Smooth muscle cell (in vitro differentiated cells): Measurements from ENCODE around the gene NTM. TPM values are rescaled to one million over a fixed set of nuclear protein-coding genes. Genes with fewer than 3 reads are reported as not detected.

Experiments
- DNase-seq: peaks from one replicate; lab custom pipeline; 2025; ENCODE audit not compliant: unreplicated experiment; lab: John Stamatoyannopoulos, UW
- H2AFZ ChIP-seq: fragments of 200-600 bp; sonication (generic); 2 replicates; pipeline ENCODE4 v1.6.0; 2016; ENCODE audit warnings: antibody characterized with exemption, low read depth, mild to moderate bottlenecking
- H3F3A ChIP-seq: fragments of 200-600 bp; sonication (generic); 2 replicates; pipeline ENCODE4 v1.6.0; 2017; ENCODE audit warnings: antibody characterized with exemption, low read depth
- H3K27ac ChIP-seq: fragments of 200-600 bp; sonication (generic); 2 replicates; pipeline ENCODE4 v1.5.1; 2016; ENCODE audit warnings: low read depth, mild to moderate bottlenecking
- H3K27me3 ChIP-seq: fragments of 200-600 bp; sonication (generic); 2 replicates; pipeline ENCODE4 v1.6.1; 2016; ENCODE audit warnings: low read depth, mild to moderate bottlenecking
- H3K36me3 ChIP-seq: fragments of 200-600 bp; sonication (generic); 2 replicates; pipeline ENCODE4 v1.5.1; 2016; ENCODE audit warnings: low read depth
- H3K4me1 ChIP-seq: fragments of 200-600 bp; sonication (generic); 2 replicates; pipeline ENCODE4 v1.5.1; 2016; ENCODE audit warnings: low read depth
- H3K4me2 ChIP-seq: fragments of 200-600 bp; sonication (generic); 2 replicates; pipeline ENCODE4 v1.6.0; 2016; ENCODE audit warnings: mild to moderate bottlenecking
- H3K4me3 ChIP-seq: fragments of 200-600 bp; sonication (generic); 2 replicates; pipeline ENCODE4 v1.5.1; 2016; ENCODE audit warnings: mild to moderate bottlenecking
- H3K79me2 ChIP-seq: fragments of 200-600 bp; sonication (generic); 2 replicates; pipeline ENCODE4 v1.6.0; 2016; ENCODE audit warnings: low read depth, mild to moderate bottlenecking
- H3K9ac ChIP-seq: fragments of 200-600 bp; sonication (generic); 2 replicates; pipeline ENCODE4 v1.6.0; 2016; ENCODE audit warnings: low read depth
- H3K9me3 ChIP-seq: fragments of 200-600 bp; sonication (generic); replicated peaks from 2 replicates; pipeline ENCODE4 v1.5.1; 2016; ENCODE audit warnings: low read depth
- H4K20me1 ChIP-seq: fragments of 200-600 bp; sonication (generic); 2 replicates; pipeline ENCODE4 v1.6.0; 2016; ENCODE audit warnings: low read depth
- CTCF ChIP-seq: fragments of 200-600 bp; sonication (generic); IDR thresholded peaks from 2 replicates; pipeline ENCODE4 v1.5.1; 2017; ENCODE audit warnings: borderline replicate concordance, mild to moderate bottlenecking, antibody characterized with exemption; ENCODE audit not compliant: insufficient read depth, poor library complexity, severe bottlenecking
- WGBS: methylation state at CpG from one replicate; pipeline ENCODE4 v1.1.7; 2016; ENCODE audit warnings: low lambda C conversion rate; 5-methylcytosine and 5-hydroxymethylcytosine counted together
- polyA plus RNA-seq: library from polyadenylated mRNA; unstranded; fragments of >200 nt; fragmentation: Nextera tagmentation; extraction: Ambion mirVana; gene quantifications from 2 replicates; pipeline ENCODE4 v1.2.1, GENCODE V29; 2016
- total RNA-seq: library from RNA; depleted of rRNA; stranded (reverse); fragments of >200 nt; gene quantifications from 2 replicates; pipeline ENCODE4 v1.2.3, GENCODE V29; 2014

The NTM gene
- total and polyA plus RNA-seq, 2 experiments from 2014 or later = 68.9 to 123 TPM

GRCh38 chr11:131942878-131943277, 572.5 kb downstream of the NTM start:
- H3K4me2 ChIP-seq = no peak overlapping the region

GRCh38 chr11:131943295-131943694, 572.9 kb downstream of the NTM start:
- Histone ChIP-seq H3K4me3 (no peak overlapping the region), H3K4me2 (no peak overlapping the region), H3F3A (no peaks in the 10 kb centered on the region), H3K9ac (no peak overlapping the region), H3K36me3 (no peaks in the 10 kb centered on the region), H3K9me3 (no peaks in the 10 kb centered on the region), H3K27me3 (peaks cover 34% of the 10 kb centered on the region), H4K20me1 (peaks cover 28% of the 10 kb centered on the region), H3K27ac (no peak overlapping the region), H3K79me2 (no peaks in the 10 kb centered on the region), H3K4me1 (no peaks in the 10 kb centered on the region), H2AFZ (no peak overlapping the region)
- 92% methylated on average over 6 of the region's 6 CpGs for WGBS
- DNase-seq = no peak
- TF ChIP-seq CTCF = no peak

More at GRCh38 chr11:131942878-131943277, 572.5 kb downstream of the NTM start:
- 76% methylated on average over 7 of the region's 7 CpGs for WGBS
- Histone ChIP-seq H2AFZ (no peak overlapping the region), H3K9ac (no peak overlapping the region), H3K9me3 (no peaks in the 10 kb centered on the region), H3K36me3 (no peaks in the 10 kb centered on the region), H3F3A (no peaks in the 10 kb centered on the region), H3K27ac (no peak overlapping the region), H3K4me3 (no peak overlapping the region), H3K79me2 (no peaks in the 10 kb centered on the region), H3K4me1 (no peaks in the 10 kb centered on the region), H3K27me3 (peaks cover 34% of the 10 kb centered on the region), H4K20me1 (peaks cover 33% of the 10 kb centered on the region)
- TF ChIP-seq CTCF = no peak
- no peak for DNase-seq

- H3K9me3 ChIP-seq = no peaks in the 10 kb centered on the region
- peaks cover 31% of the 10 kb centered on the region for H3K27me3 ChIP-seq
- no peaks in the 10 kb centered on the region for H3F3A ChIP-seq
- TF ChIP-seq CTCF = no peak
- no peak overlapping the region for H3K4me3 ChIP-seq
- no peak for DNase-seq
- no peak overlapping the region for H3K27ac ChIP-seq
- WGBS = 83% methylated on average over 6 of the region's 6 CpGs
- no peak overlapping the region for H3K9ac ChIP-seq
- H3K4me2 ChIP-seq = no peak overlapping the region
- no peak overlapping the region for H2AFZ ChIP-seq
- no peaks in the 10 kb centered on the region for H3K79me2 ChIP-seq
- H4K20me1 ChIP-seq = peaks cover 26% of the 10 kb centered on the region
- H3K36me3 ChIP-seq = no peaks in the 10 kb centered on the region
- H3K4me1 ChIP-seq = no peaks in the 10 kb centered on the region
Measured at GRCh38 chr11:131944736-131945135, 574.3 kb downstream of the NTM start.

GRCh38 chr11:131945706-131946105, 575.3 kb downstream of the NTM start:
- H3K4me2 ChIP-seq = no peak overlapping the region
- H3K36me3 ChIP-seq = no peaks in the 10 kb centered on the region

More at GRCh38 chr11:131945706-131946105, 575.3 kb downstream of the NTM start:
- H3K27ac ChIP-seq = no peak overlapping the region
- peaks cover 25% of the 10 kb centered on the region for H3K27me3 ChIP-seq
- no peaks in the 10 kb centered on the region for H3K4me1 ChIP-seq
- peaks cover 35% of the 10 kb centered on the region for H4K20me1 ChIP-seq
- no peak overlapping the region for H3K9ac ChIP-seq
- H2AFZ ChIP-seq = no peak overlapping the region
- H3K79me2 ChIP-seq = no peaks in the 10 kb centered on the region
- no peak for DNase-seq
- H3F3A ChIP-seq = no peaks in the 10 kb centered on the region
- no peaks in the 10 kb centered on the region for H3K9me3 ChIP-seq
- H3K4me3 ChIP-seq = no peak overlapping the region
- 83% methylated on average over 7 of the region's 7 CpGs for WGBS
- no peak for TF ChIP-seq CTCF
